Spleen (tissue), 13 donors: Measurements from ENCODE around the gene RBM39. TPM values are rescaled to one million over a fixed set of nuclear protein-coding genes. Genes with fewer than 3 reads are reported as not detected.
"Not testable (repeated sequence)": the region's sequence is repeated elsewhere in the genome, so short reads cannot be mapped to it uniquely, and the experiment has no call there.

ENCODE experiments used
- DNase-seq: peaks from one replicate; pipeline ENCODE4 v3.0.0-alpha.2; 2020
- H3K27ac ChIP-seq, 8 donors: fragments of 200-600 bp; sonication (generic) in 7 of 8; 1 replicate in 4 of 8; 2 replicates in 4 of 8; pipeline versions ENCODE4 v1.5.0 to v1.8.0; 2016 to 2021; ENCODE audit warnings: inconsistent platforms in 4 of 8, mild to moderate bottlenecking in 4 of 8, moderate library complexity in 1 of 8
- H3K27me3 ChIP-seq, 7 donors: fragments of 200-600 bp; sonication (generic) in 6 of 7; replicated peaks in 1 of 7; 1 replicate in 4 of 7; 2 replicates in 3 of 7; pipeline versions ENCODE4 v1.5.0 to v1.8.0; 2016 to 2021; ENCODE audit warnings: inconsistent platforms in 3 of 7, mild to moderate bottlenecking in 1 of 7
- H3K36me3 ChIP-seq, 6 donors: fragments of 200-600 bp; sonication (generic) in 5 of 6; 1 replicate in 4 of 6; 2 replicates in 2 of 6; pipeline versions ENCODE4 v1.5.0 to v1.8.0; 2016 to 2021; ENCODE audit warnings: inconsistent platforms in 2 of 6
- H3K4me1 ChIP-seq, 6 donors: fragments of 200-600 bp; sonication (generic) in 5 of 6; 1 replicate in 3 of 6; 2 replicates in 3 of 6; pipeline versions ENCODE4 v1.5.0 to v1.8.0; 2016 to 2021; ENCODE audit warnings: inconsistent platforms in 3 of 6
- H3K4me3 ChIP-seq, 8 donors: fragments of 200-600 bp; sonication (generic) in 7 of 8; 1 replicate in 4 of 8; 2 replicates in 4 of 8; pipeline versions ENCODE4 v1.5.0 to v1.8.0; 2016 to 2021; ENCODE audit warnings: inconsistent platforms in 4 of 8, mild to moderate bottlenecking in 4 of 8, moderate library complexity in 2 of 8
- H3K9me3 ChIP-seq, 8 donors: fragments of 200-600 bp; sonication (generic) in 7 of 8; 1 replicate in 4 of 8; 2 replicates in 4 of 8; pipeline versions ENCODE4 v1.5.0 to v1.8.0; 2016 to 2021; ENCODE audit warnings: inconsistent platforms in 4 of 8
- POLR2A ChIP-seq, 3 donors: fragments of 450-650 bp; IDR thresholded peaks; one replicate each; pipeline ENCODE4 v1.5.1; 2017; ENCODE audit warnings: antibody characterized with exemption in 3 of 3, mild to moderate bottlenecking in 1 of 3
- POLR2AphosphoS5 ChIP-seq, 3 donors: sonication (generic); formaldehyde crosslinking; IDR thresholded peaks; one replicate each; pipeline ENCODE4 v1.5.1; 2017; ENCODE audit warnings: antibody characterized with exemption in 3 of 3
- WGBS, 5 donors: extraction: QIAGEN DNeasy Blood & Tissue Kit in 3 of 5; methylation state at CpG; one replicate each; pipeline versions ENCODE4 v1.1.5 to v1.1.7; 2013 to 2018; 5-methylcytosine and 5-hydroxymethylcytosine counted together
- intact Hi-C: fragments of 100-400 bp; cut with DNase I; formaldehyde crosslinking; loops from one replicate; pipeline ENCODE4 v1.15.0; 2023; ENCODE audit warnings: low total_unique reads
- long read RNA-seq, 2 donors: transcript quantifications; one replicate each; lab custom pipeline, GENCODE V29; 2026
- polyA plus RNA-seq, 3 donors: library from polyadenylated mRNA; stranded (reverse); fragments of 200-250 nt; gene quantifications; one replicate each; pipeline ENCODE4 v1.2.1, GENCODE V29; 2013
- total RNA-seq, 7 donors: library from RNA; depleted of rRNA in 3 of 7; stranded (reverse); fragments of >200 nt in 3 of 7; fragmentation: NEBNext Ultra II Directional in 4 of 7; extraction: Animal tissue kit (Norgen Biotek cat#: 25700) in 4 of 7; gene quantifications; one replicate each; pipeline versions ENCODE4 v1.1.0 to v1.2.1, GENCODE V29; 2016 to 2021
- TF ChIP-seq, protein P1 (sequence below), 11 experiments: fragments of 200-600 bp in 7 of 11; fragments of 450-650 bp in 4 of 11; sonication (generic) in 4 of 11; IDR thresholded peaks in 8 of 11; conservative IDR thresholded peaks in 3 of 11; 1 replicate in 7 of 11; 2 replicates in 4 of 11; pipeline versions ENCODE4 v1.4.0 to v1.8.0; 2016 to 2021; ENCODE audit warnings: antibody characterized with exemption in 11 of 11, inconsistent platforms in 4 of 11, mild to moderate bottlenecking in 1 of 11
- donor health status: healthy with polysubstance abuse.
- donor health status: DM: no; HTN: no; CAD: no; lungs with moderate emphysema.
- donor health status: DM: no; HTN: no; CAD: no.
- donor health status: Bipolar disorder and iron deficiency.
- donor health status: healthy.
- donor health status: DM: no; HTN: no; CAD: no.
- donor health status: DM: yes; HTN: yes; CAD: no.

RBM39 gene
- total RNA-seq, result 100 to 1,000 TPM; 386 to 649 (median 405) TPM
- 100 to 1,000 TPM; 287 to 638 (median 423) TPM for polyA plus RNA-seq
- long read RNA-seq, donor 1, full-length matches to known transcripts, result 71 of 115 reads
- long read RNA-seq, donor 1, partial matches to known transcripts, result 44 of 115 reads
- long read RNA-seq, donor 1, other reads (novel, unspliced or antisense), result 0 of 115 reads
- long read RNA-seq, donor 2, full-length matches to known transcripts, result 47 of 100 reads
- long read RNA-seq, donor 2, partial matches to known transcripts, result 53 of 100 reads
- long read RNA-seq, donor 2, other reads (novel, unspliced or antisense), result 0 of 100 reads

- peak; percentile 99 for DNase-seq
- no peaks in the 10 kb centered on the region for H3K9me3 ChIP-seq
- H3K27me3 ChIP-seq, result no peaks in the 10 kb centered on the region
- H3K27ac ChIP-seq, result peak within 1 kb of the TSS; percentile 98 to 100 (median 100)
- intact Hi-C loops, result no loop called here
- TF ChIP-seq, protein P1, sequence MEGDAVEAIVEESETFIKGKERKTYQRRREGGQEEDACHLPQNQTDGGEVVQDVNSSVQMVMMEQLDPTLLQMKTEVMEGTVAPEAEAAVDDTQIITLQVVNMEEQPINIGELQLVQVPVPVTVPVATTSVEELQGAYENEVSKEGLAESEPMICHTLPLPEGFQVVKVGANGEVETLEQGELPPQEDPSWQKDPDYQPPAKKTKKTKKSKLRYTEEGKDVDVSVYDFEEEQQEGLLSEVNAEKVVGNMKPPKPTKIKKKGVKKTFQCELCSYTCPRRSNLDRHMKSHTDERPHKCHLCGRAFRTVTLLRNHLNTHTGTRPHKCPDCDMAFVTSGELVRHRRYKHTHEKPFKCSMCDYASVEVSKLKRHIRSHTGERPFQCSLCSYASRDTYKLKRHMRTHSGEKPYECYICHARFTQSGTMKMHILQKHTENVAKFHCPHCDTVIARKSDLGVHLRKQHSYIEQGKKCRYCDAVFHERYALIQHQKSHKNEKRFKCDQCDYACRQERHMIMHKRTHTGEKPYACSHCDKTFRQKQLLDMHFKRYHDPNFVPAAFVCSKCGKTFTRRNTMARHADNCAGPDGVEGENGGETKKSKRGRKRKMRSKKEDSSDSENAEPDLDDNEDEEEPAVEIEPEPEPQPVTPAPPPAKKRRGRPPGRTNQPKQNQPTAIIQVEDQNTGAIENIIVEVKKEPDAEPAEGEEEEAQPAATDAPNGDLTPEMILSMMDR (IDR thresholded peaks at IDR 0.05 in 8 of 11, conservative IDR thresholded peaks at IDR 0.05 in 3 of 11), result peak; percentile 8 to 76 (median 62)
- TF ChIP-seq POLR2AphosphoS5 (IDR thresholded peaks at IDR 0.05) (peak; percentile 99), POLR2A (IDR thresholded peaks at IDR 0.05) (peak; percentile 96 to 98 (median 97))
- H3K4me1 ChIP-seq, result peaks cover 43 to 67% (median 57%) of the 10 kb centered on the region in 6 donors
- peaks cover 0 to 37% (median 35%) of the 10 kb centered on the region in 6 donors for H3K36me3 ChIP-seq
- H3K4me3 ChIP-seq, result peak within 1 kb of the TSS; percentile 64 to 88 (median 78)
- 0 to 1% (median 0%) methylated on average over 39 to 66 of the region's 66 CpGs for WGBS, 5 donors
These were observed at the start of gene RBM39 for GRCh38 chr20:35741892-35742740. TSS of gene RBM39 (minus strand) at chr20:35742260. CDS start at chr20:35740874, 1,386 bp downstream.

DNA sequence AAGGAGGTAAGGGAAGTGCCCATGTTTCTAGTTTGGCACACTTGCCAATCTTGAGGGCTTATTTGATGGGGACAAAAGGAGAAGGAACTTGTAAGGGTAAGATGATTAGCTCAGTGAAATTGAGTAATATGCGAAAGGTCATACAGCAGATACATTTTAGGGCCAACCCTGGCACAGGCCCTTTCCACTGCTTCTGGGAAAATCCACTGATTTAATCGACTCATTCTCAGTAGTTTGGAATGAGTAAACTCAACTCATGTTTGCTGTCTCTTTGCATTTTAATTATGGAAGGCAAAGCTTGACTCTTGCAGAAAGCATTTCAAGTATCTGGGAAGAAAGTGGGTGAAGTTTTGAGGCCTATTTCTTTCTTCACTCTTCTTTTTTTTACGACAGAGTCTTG, 49.8 kb upstream of the RBM39 start:
- Histone ChIP-seq H3K4me3 (no peak overlapping the region), H3K9me3 (no peaks in the 10 kb centered on the region), H3K27me3 (no peaks in the 10 kb centered on the region), H3K36me3 (peaks cover 0 to 43% (median 3%) of the 10 kb centered on the region in 6 donors), H3K4me1 (peaks cover 3 to 73% (median 38%) of the 10 kb centered on the region in 6 donors), H3K27ac (peak overlapping the region in 7 of 8 donors; percentile 2 to 80 (median 67))
- 50 to 67% (median 55%) methylated on average over 3 of the region's 3 CpGs for WGBS, 5 donors
- DNase-seq, result peak; percentile 21
- intact Hi-C loops, result no loop called here
- TF ChIP-seq POLR2A (IDR thresholded peaks at IDR 0.05) (no peak), POLR2AphosphoS5 (IDR thresholded peaks at IDR 0.05) (peak in 1 of 3 donors; percentile 21)

- H3K27ac ChIP-seq, result peak overlapping the region in 1 of 8 donors; percentile 80
- intact Hi-C loops, result no loop called here
- WGBS, 5 donors, result 92 to 99% (median 94%) methylated on average over 5 of the region's 5 CpGs
These were observed 49.0 kb upstream of the RBM39 start for GRCh38 chr20:35791097-35791496.

DNA sequence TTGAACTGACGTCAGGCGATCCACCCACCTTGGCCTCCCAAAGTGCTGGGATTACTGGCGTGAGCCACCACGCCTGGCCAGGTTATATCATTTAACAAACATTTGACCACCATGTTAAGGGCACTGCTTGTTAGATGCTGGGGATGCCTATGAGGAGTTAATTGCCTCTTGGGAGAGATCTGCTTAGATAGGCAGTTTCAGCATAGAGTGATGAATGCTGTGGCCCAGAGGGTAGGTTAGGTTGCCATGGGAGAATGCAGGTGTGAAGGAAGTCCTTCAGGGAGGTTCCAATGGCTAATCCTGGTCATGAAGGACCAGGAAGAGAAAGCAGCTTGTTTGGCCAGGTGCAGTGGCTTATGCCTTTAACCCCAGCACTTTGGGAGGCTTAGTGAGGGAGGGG, 46.7 kb upstream of the RBM39 start:
- peaks cover 0 to 71% (median 5%) of the 10 kb centered on the region in 6 donors for H3K36me3 ChIP-seq
- H3K9me3 ChIP-seq, result no peaks in the 10 kb centered on the region
- H3K27ac ChIP-seq, result no peak overlapping the region
- H3K4me1 ChIP-seq, result peaks cover 0 to 62% (median 20%) of the 10 kb centered on the region in 6 donors
- WGBS, 5 donors, result 89 to 100% (median 98%) methylated on average over 4 of the region's 4 CpGs
- intact Hi-C loops, result no loop called here
- H3K27me3 ChIP-seq, result no peaks in the 10 kb centered on the region
- TF ChIP-seq, protein P1 (IDR thresholded peaks at IDR 0.05 in 8 of 11, conservative IDR thresholded peaks at IDR 0.05 in 3 of 11), result no peak
- no peak for TF ChIP-seq POLR2A (IDR thresholded peaks at IDR 0.05)
- TF ChIP-seq POLR2AphosphoS5 (IDR thresholded peaks at IDR 0.05), result no peak
- peak; percentile 6 for DNase-seq
- H3K4me3 ChIP-seq, result no peak overlapping the region

More at GRCh38 chr20:35791097-35791496, 49.0 kb upstream of the RBM39 start:
- no peak overlapping the region for H3K4me3 ChIP-seq
- H3K9me3 ChIP-seq, result no peaks in the 10 kb centered on the region
- TF ChIP-seq, protein P1 (IDR thresholded peaks at IDR 0.05 in 8 of 11, conservative IDR thresholded peaks at IDR 0.05 in 3 of 11), result no peak
- no peak for TF ChIP-seq POLR2A (IDR thresholded peaks at IDR 0.05)
- no peak for TF ChIP-seq POLR2AphosphoS5 (IDR thresholded peaks at IDR 0.05)
- H3K36me3 ChIP-seq, result peaks cover 0 to 51% (median 3%) of the 10 kb centered on the region in 6 donors
- peaks cover 0 to 72% (median 31%) of the 10 kb centered on the region in 6 donors for H3K4me1 ChIP-seq
- no peaks in the 10 kb centered on the region for H3K27me3 ChIP-seq
- DNase-seq, result no peak

DNA sequence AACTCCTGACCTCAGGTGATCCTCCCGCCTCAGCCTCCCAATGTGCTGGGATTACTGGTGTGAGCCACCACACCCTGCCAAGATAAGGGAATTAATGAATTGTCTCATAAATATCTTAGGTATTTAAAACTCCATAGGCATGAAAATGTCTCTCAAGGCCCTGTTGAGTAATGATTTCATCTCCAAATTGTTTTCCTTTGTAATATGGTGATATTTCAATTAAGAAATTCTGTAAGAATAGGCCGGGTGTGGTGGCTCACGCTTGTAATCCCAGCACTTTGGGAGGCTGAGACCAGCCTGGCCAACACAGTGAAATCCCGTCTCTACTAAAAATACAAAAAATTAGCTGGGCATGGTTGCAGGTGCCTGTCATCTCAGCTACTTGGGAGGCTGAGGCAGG, 43.5 kb upstream of the RBM39 start:
- H3K27ac ChIP-seq, H3K9me3 ChIP-seq, H3K4me3 ChIP-seq, intact Hi-C loops, H3K27me3 ChIP-seq: not testable (repeated sequence)
- WGBS, 5 donors, result 94 to 97% (median 95%) methylated on average over 4 of the region's 4 CpGs
- Histone ChIP-seq H3K36me3 (peaks cover 0 to 95% (median 21%) of the 10 kb centered on the region in 6 donors), H3K4me1 (peaks cover 0 to 59% (median 5%) of the 10 kb centered on the region in 6 donors)
- DNase-seq, result peak; percentile 6

GRCh38 chr20:35783811-35784210, 41.8 kb upstream of the RBM39 start:
- intact Hi-C loops, H3K4me3 ChIP-seq, H3K9me3 ChIP-seq, H3K27ac ChIP-seq, H3K27me3 ChIP-seq: not testable (repeated sequence)
- WGBS, 5 donors, result 81 to 96% (median 90%) methylated on average over 12 of the region's 12 CpGs
- Histone ChIP-seq H3K36me3 (peaks cover 0 to 96% (median 21%) of the 10 kb centered on the region in 6 donors), H3K4me1 (peaks cover 0 to 55% (median 5%) of the 10 kb centered on the region in 6 donors)
- DNase-seq, result peak; percentile 8
